UCSD-AML1 (cell line): ENCODE data around the gene TLE3.

ENCODE experiments used
- DNase-seq: peaks from one replicate; lab custom pipeline; 2025; ENCODE audit not compliant: unreplicated experiment; lab: John Stamatoyannopoulos, UW

Gene TLE3

DNA sequence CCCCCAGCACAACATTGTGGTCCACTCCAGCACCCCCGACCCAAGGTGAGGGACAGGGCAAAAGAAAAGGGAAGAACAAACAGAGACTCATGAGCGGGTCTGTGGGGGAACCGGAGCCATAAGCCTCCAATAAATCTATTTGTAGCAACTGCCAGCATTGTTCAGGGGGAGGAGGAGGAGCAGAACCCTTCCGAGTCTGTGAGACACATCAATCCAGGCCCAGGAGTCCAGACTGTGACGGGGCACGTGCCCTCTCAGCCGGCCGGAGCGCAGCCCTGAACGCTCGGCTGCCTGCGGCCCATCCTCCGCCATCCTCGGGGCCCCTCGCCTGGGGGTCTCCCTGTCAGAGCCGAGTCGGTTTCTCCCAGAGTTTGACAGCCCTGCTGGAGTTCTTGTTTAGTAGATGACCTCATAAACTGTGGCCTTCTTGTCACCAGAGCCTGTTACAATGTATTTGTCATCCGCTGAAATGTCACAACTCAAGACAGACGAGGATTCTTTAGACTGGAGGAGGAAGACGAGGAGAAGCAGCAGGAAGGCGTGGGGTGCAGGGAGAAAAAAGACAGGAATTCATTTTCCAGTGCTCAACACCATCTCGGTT lies 47.9 kb downstream of the TLE3 start:
- no peak for DNase-seq

- no peak for DNase-seq
These were observed 48.9 kb downstream of the TLE3 start for GRCh38 chr15:70048578-70049514.

GRCh38 chr15:70048198-70048565 lies 49.5 kb downstream of the TLE3 start:
- no peak for DNase-seq

- DNase-seq = no peak
These were observed 50.1 kb downstream of the TLE3 start for GRCh38 chr15:70047386-70048197.

GRCh38 chr15:70046679-70047369 lies 50.9 kb downstream of the TLE3 start:
- DNase-seq = no peak

DNA sequence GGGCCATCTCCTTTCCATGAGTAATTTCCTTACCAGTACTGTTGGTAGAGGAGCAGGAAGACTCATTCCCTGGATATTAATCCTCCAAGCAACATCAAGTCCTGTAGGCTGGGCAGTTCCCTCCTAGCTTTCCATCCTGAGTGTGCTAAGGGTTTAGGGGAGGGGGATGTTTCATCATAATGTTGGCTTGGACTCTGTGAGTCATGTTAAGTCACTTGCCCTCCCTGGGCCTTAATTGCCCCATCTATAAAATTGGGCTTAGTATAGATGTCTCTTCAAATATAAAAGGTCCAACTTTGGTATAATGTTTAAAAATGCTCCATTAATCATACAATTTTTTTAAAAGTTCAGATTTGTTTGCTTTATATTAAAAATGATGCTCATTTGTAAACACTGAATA lies 52.7 kb downstream of the TLE3 start:
- no peak for DNase-seq

DNA sequence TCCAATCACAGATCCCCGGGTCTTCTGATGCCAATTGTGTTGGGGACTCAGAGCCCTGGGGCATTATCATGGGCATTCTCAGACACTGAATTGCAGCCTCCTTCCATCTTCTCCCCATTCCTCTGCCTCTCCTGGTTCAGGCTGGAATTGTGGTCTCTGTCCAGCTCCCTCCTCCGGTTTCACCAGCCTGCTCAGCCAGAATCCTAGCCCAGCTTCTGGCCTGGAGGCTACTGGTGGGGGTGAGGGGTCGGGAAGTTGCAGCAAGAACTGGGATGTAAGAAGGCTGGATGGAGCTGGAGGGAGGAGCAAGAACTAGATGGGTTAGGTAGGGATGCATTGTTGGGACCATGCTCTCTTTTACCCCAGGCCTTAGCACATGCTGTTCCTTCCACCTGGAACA lies 53.5 kb downstream of the TLE3 start:
- DNase-seq = no peak

GRCh38 chr15:70043590-70043989 lies 54.1 kb downstream of the TLE3 start:
- no peak for DNase-seq

- DNase-seq = no peak
These were observed 55.0 kb downstream of the TLE3 start for GRCh38 chr15:70042553-70043214.

DNA sequence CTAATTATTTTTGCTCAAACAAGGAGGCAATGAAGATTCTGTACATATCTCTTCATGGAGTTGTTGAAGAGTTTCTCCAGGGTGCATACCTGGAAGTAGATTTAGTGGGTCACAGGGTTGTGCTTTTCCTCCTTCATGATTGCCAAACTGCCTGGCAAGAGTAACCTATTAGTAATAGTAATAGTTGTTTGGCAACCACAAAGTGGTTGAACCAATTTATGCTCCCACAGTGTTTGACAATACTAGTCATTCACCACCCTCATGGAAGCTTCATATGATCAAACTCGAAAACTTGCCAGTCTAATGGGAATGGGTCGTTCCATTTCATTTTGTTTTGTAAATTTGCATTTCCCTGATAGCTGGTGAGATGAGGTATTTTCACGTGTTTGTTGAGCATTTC lies 57.8 kb downstream of the TLE3 start:
- no peak for DNase-seq

DNA sequence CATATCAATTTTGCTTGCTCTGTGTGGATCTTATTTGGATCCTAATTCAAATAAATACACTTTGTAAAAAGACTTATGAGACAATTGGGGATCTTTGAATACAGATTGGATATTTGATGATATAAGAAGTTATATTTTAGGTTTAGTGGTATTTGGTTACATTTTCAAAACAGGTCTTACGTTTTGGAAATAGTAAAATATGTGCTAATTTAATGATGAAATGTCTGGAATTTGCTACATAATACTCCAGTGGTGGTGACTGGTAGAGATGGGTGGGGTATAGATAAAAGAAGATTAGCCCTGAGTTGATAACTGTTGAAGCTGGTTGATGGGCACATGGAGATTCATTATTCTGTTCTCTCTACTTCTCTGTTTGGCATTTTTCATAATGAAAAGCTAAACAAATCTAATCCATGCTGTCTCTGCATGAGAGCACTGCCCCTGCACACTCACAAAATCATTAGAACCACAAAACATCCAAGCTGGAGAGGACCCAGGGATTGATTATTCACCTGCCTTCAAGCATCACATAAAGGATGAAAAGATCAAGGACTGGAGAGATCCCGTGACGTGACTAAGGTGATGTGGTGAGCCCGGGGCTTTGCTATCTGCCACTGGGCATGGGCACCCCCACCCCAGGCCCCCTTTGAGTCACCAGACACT lies 58.9 kb downstream of the TLE3 start:
- no peak for DNase-seq

- DNase-seq = no peak
These were observed 60.5 kb downstream of the TLE3 start for GRCh38 chr15:70037292-70037640.

DNA sequence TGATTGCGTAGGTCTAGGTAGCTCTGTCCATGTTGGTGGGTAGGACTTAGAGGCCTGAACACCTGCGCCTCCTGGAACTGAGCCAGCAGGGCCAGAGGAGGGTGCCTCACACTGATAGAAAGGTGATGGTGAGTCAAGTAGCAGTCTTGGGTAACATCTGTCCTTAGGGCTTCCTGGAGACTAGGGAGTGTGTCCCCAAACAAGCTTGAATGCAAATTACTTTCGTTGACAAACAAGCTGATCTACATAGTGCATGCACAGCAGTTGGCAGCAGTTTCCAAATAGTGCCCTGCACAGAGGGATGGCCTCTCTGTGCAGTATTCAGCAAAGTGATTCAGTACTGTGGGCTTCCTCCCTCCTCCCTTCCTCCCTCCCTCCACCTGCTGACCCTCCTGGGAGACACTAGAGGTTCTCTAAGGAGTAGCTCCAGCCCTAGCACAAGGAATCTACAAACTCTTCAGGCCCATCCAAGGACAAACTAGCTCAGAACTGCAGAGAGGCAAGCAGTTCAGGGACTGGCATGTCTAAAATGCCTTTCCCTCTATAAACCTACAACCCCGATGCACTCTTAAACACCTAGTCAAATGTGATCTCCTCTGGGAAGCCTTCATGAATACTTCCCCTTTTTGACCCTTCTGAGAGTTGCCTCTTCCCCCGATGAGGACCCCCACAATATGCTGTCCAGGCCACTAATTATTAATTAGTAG lies 61.0 kb downstream of the TLE3 start:
- no peak for DNase-seq

- no peak for DNase-seq
These were observed 62.0 kb downstream of the TLE3 start for GRCh38 chr15:70035719-70036077.

GRCh38 chr15:70035051-70035718 lies 62.5 kb downstream of the TLE3 start:
- DNase-seq = no peak

DNA sequence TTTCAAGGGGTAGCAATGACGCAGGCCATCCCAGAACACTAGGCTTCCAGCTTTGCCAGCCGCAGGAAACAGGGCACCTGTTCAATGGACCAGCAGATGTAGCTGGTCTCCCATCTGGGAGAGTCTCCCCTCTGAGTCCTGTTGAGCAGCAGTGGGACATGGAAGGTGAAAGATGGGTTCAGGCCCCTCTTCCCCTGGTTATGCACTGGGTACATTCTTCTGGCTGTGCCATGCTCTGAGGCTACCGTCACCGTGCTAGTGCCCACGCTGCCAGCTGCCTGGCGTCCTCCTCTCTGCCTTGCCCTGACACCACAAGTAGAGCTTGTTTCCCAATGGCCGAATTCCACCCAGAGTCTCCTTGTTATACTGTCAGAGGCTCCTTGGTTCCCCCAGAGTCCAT lies 63.1 kb downstream of the TLE3 start:
- DNase-seq = no peak

DNA sequence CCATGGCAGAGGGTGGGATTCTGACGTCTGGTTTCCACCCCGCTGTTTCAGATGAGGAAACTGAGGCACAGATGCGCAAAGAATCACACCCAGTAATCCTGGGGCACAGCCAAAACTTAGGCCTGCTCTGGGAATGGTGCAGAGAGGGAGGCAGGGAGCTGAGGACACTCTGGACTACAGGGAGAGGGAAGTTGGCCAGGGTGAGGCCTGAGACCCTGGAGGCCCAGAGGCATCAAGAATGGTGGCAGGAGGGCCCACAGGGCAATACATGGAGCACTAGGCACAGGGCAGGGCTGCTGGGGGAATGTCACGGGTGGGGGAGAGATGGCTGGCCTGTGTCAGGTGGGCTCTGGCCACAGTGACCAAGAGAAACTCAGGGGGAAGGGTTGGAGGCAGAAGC lies 63.6 kb downstream of the TLE3 start:
- DNase-seq = no peak

- no peak for DNase-seq
These were observed 64.1 kb downstream of the TLE3 start for GRCh38 chr15:70033529-70034140.

DNA sequence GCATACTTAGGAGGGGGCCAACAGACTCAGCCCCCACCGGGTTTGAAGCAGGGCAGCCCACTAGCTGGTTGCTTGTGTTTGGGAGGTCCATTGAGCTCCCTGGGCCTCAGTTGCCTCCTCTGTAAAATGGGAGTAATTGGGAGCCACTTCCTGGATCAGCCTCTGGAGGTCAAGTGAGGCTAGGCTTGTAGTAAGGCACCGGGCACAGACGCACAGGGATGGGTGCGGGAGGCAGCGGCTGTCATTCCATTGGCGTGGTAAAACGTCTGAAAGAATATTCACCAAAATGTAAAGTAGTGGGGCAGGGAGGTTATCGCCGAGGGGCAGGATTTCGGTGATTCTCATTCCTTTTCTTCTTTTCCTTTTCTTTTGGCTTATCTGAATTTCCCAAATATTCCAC lies 64.6 kb downstream of the TLE3 start:
- DNase-seq = no peak
